Measurements from ENCODE around the gene PFN3. TPM values are rescaled to one million over a fixed set of nuclear protein-coding genes. Genes with fewer than 3 reads are reported as not detected.

PFN3 gene
- polyA plus RNA-seq (2013): not detected in 2 replicates

DNA sequence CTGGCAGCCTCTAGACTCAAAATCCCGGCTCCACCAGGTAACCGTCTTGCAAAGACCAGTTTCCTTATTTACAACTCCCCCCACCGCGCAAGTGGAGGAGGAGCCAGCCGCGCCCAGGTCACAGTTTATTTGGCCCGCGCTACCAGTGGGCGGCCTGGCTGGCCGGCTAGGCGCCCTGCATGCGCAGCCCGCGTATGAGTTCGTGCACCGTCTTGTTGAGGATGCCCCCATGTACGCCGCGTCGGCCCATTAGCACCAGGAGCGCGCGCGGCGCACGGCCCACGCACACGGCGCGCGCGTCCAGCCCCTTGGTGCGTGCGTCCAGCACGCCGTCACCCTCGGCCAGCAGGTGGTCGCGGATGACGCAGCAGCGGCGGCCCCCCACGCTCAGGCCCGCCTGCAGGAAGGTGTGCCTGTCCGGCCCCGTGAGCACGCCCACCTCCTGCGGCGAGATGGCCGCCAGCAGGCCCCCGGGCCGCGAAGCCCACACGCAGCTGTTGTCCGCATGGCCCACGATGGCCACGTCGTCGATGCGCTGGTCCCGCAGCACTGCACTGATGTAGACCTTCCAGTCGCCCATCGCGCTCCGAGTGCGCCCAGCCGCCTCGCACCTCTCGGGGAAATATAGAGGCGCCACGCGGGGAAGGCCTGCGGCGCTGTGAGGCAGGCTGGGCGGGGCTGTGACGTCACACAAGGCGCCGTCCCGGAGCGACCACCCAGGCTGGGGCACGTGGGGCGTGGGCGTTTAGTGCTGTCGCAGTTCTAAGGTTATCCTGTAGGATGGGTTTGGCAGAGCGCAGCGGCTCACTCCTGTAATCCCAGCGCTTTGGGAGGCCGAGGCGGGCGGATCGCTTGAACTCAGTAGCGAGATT, at the start of gene PFN3:
TSS of gene PFN3 (minus strand) at position 665 of the 872 bp plus-strand sequence. CDS start at position 580, 85 bp downstream.
- Histone ChIP-seq H2AFZ (ENCODE audit: insufficient read depth, low read length, poor library complexity) (no peak within 1 kb of the TSS), H3K9me3 (ENCODE audit: insufficient read depth, low read depth, low read length) (peaks cover 1% of the 10 kb centered on the region), H3K4me2 (ENCODE audit: low read length) (no peak within 1 kb of the TSS), H2BK5ac (ENCODE audit: low read depth, low read length, poor library complexity) (no peak within 1 kb of the TSS), H3K4me1 (ENCODE audit: control insufficient read depth in 1 of 2, insufficient read depth in 2 of 2, low read length in 2 of 2) (peaks cover 14 to 23% of the 10 kb centered on the region in 2 experiments), H2BK120ac (ENCODE audit: insufficient read depth, low read length, poor library complexity) (no peak within 1 kb of the TSS), H3K9ac (ENCODE audit: low read length) (no peak within 1 kb of the TSS), H3K79me1 (ENCODE audit: low read length) (peaks cover 2% of the 10 kb centered on the region), H4K12ac (ENCODE audit: low read depth, low read length) (no peak within 1 kb of the TSS), H2AK5ac (ENCODE audit: low read length) (no peak within 1 kb of the TSS), H3K36me3 (ENCODE audit: control insufficient read depth in 1 of 2, insufficient read depth in 2 of 2, low read length in 2 of 2) (no peaks in the 10 kb centered on the region), H2BK12ac (ENCODE audit: low read length) (no peak within 1 kb of the TSS), H3K27me3 (ENCODE audit: insufficient read depth, low read length) (peaks cover 23% of the 10 kb centered on the region), H3K18ac (ENCODE audit: low read length) (no peak within 1 kb of the TSS), H3K4ac (ENCODE audit: low read depth, low read length) (no peak within 1 kb of the TSS), H3K79me2 (ENCODE audit: control insufficient read depth, insufficient read depth, low read length, poor library complexity) (no peaks in the 10 kb centered on the region), H3K14ac (ENCODE audit: low read length) (no peak within 1 kb of the TSS), H4K91ac (ENCODE audit: low read depth, low read length) (no peak within 1 kb of the TSS), H3K4me3 (ENCODE audit: low read depth, low read length) (no peak within 1 kb of the TSS), H3K27ac (ENCODE audit: low read depth, low read length) (no peak within 1 kb of the TSS), H4K8ac (ENCODE audit: low read depth, low read length) (no peak within 1 kb of the TSS), H3K23ac (ENCODE audit: low read length) (no peak within 1 kb of the TSS)
- no CpG with 5 or more reads among the region's 92 CpGs for WGBS (ENCODE audit: extremely low coverage, insufficient coverage, insufficient read length)
- peak in 1 of 2 donors; percentile 25 for DNase-seq

GRCh38 chr5:177449140-177450061, 48.9 kb upstream of the PFN3 start:
- H2BK120ac ChIP-seq (ENCODE audit: insufficient read depth, low read length, poor library complexity): no peak overlapping the region
- H2AK5ac ChIP-seq (ENCODE audit: low read length): no peak overlapping the region
- H3K4me3 ChIP-seq (ENCODE audit: low read depth, low read length): no peak overlapping the region
- H3K79me2 ChIP-seq (ENCODE audit: control insufficient read depth, insufficient read depth, low read length, poor library complexity): no peaks in the 10 kb centered on the region
- no peak overlapping the region for H3K18ac ChIP-seq (ENCODE audit: low read length)
- H3K4me1 ChIP-seq (ENCODE audit: control insufficient read depth in 1 of 2, insufficient read depth in 2 of 2, low read length in 2 of 2): peaks cover 5 to 21% of the 10 kb centered on the region in 2 experiments
- no CpG with 5 or more reads among the region's 18 CpGs for WGBS (ENCODE audit: extremely low coverage, insufficient coverage, insufficient read length)
- H2BK5ac ChIP-seq (ENCODE audit: low read depth, low read length, poor library complexity): no peak overlapping the region
- H4K8ac ChIP-seq (ENCODE audit: low read depth, low read length): no peak overlapping the region
- no peak overlapping the region for H3K4ac ChIP-seq (ENCODE audit: low read depth, low read length)
- H3K27ac ChIP-seq (ENCODE audit: low read depth, low read length): no peak overlapping the region
- no peak overlapping the region for H3K4me2 ChIP-seq (ENCODE audit: low read length)
- no peak overlapping the region for H3K23ac ChIP-seq (ENCODE audit: low read length)
- no peak overlapping the region for H4K91ac ChIP-seq (ENCODE audit: low read depth, low read length)
- H4K12ac ChIP-seq (ENCODE audit: low read depth, low read length): no peak overlapping the region
- H3K79me1 ChIP-seq (ENCODE audit: low read length): peaks cover 2% of the 10 kb centered on the region
- no peak overlapping the region for H3K9ac ChIP-seq (ENCODE audit: low read length)
- no peak overlapping the region for H2BK12ac ChIP-seq (ENCODE audit: low read length)
- no peak overlapping the region for H3K14ac ChIP-seq (ENCODE audit: low read length)
- H3K36me3 ChIP-seq (ENCODE audit: control insufficient read depth in 1 of 2, insufficient read depth in 2 of 2, low read length in 2 of 2): no peaks in the 10 kb centered on the region
- peaks cover 6% of the 10 kb centered on the region for H3K9me3 ChIP-seq (ENCODE audit: insufficient read depth, low read depth, low read length)
- DNase-seq: no peak
- peaks cover 6% of the 10 kb centered on the region for H3K27me3 ChIP-seq (ENCODE audit: insufficient read depth, low read length)
- H2AFZ ChIP-seq (ENCODE audit: insufficient read depth, low read length, poor library complexity): no peak overlapping the region

DNA sequence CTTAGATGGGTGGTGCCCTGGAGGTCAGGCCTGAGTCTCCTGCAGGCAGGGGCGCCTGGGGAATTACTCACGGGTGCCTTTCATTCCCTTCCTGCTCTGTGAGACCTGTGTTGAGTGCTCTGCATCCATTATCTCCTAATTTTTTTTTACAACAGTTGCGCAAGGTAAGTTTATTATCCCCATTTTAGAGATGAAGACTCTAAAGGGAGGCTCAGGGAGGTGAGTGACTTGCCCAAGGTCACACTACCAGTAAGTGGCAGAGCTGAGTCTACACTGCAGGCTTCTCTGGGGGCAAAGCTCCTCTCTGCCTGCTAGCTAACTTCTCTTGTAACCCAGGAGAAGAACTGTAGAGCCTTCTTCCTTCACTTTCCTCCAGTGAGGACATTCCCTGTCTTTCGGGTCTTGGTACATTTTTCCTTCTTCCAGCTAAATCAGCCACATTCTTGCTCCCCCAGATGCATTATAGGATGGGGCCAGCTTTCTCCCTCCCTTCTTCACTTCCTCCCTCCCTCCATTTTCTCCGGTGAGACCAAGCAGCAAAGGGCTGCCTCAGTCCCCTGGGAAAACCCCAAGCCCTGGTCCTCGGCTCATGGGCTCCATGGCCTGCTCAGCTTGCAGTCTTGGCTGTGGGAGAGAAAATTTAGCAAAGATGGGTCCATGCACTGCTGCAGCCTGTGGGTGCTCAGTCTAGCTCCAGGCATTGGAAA, 47.9 kb upstream of the PFN3 start:
- H3K4ac ChIP-seq (ENCODE audit: low read depth, low read length): no peak overlapping the region
- no peak overlapping the region for H4K91ac ChIP-seq (ENCODE audit: low read depth, low read length)
- H3K4me1 ChIP-seq (ENCODE audit: control insufficient read depth in 1 of 2, insufficient read depth in 2 of 2, low read length in 2 of 2): peaks cover 5 to 15% of the 10 kb centered on the region in 2 experiments
- peaks cover 6% of the 10 kb centered on the region for H3K27me3 ChIP-seq (ENCODE audit: insufficient read depth, low read length)
- no peak overlapping the region for H3K18ac ChIP-seq (ENCODE audit: low read length)
- peaks cover 2% of the 10 kb centered on the region for H3K79me1 ChIP-seq (ENCODE audit: low read length)
- H2AK5ac ChIP-seq (ENCODE audit: low read length): no peak overlapping the region
- no peak overlapping the region for H3K23ac ChIP-seq (ENCODE audit: low read length)
- H4K12ac ChIP-seq (ENCODE audit: low read depth, low read length): no peak overlapping the region
- no peak overlapping the region for H4K8ac ChIP-seq (ENCODE audit: low read depth, low read length)
- H3K9me3 ChIP-seq (ENCODE audit: insufficient read depth, low read depth, low read length): peaks cover 6% of the 10 kb centered on the region
- H3K4me2 ChIP-seq (ENCODE audit: low read length): no peak overlapping the region
- H3K27ac ChIP-seq (ENCODE audit: low read depth, low read length): no peak overlapping the region
- no peak overlapping the region for H2BK120ac ChIP-seq (ENCODE audit: insufficient read depth, low read length, poor library complexity)
- no peaks in the 10 kb centered on the region for H3K36me3 ChIP-seq (ENCODE audit: control insufficient read depth in 1 of 2, insufficient read depth in 2 of 2, low read length in 2 of 2)
- H2BK12ac ChIP-seq (ENCODE audit: low read length): no peak overlapping the region
- DNase-seq: no peak
- H3K4me3 ChIP-seq (ENCODE audit: low read depth, low read length): no peak overlapping the region
- no peaks in the 10 kb centered on the region for H3K79me2 ChIP-seq (ENCODE audit: control insufficient read depth, insufficient read depth, low read length, poor library complexity)
- H2BK5ac ChIP-seq (ENCODE audit: low read depth, low read length, poor library complexity): no peak overlapping the region
- WGBS (ENCODE audit: extremely low coverage, insufficient coverage, insufficient read length): no CpG with 5 or more reads among the region's 6 CpGs
- H2AFZ ChIP-seq (ENCODE audit: insufficient read depth, low read length, poor library complexity): no peak overlapping the region
- no peak overlapping the region for H3K9ac ChIP-seq (ENCODE audit: low read length)
- H3K14ac ChIP-seq (ENCODE audit: low read length): no peak overlapping the region

- Histone ChIP-seq H3K79me1 (ENCODE audit: low read length) (peaks cover 2% of the 10 kb centered on the region), H3K4me3 (ENCODE audit: low read depth, low read length) (no peak overlapping the region), H3K9ac (ENCODE audit: low read length) (no peak overlapping the region), H3K23ac (ENCODE audit: low read length) (no peak overlapping the region), H3K27ac (ENCODE audit: low read depth, low read length) (no peak overlapping the region), H3K4ac (ENCODE audit: low read depth, low read length) (no peak overlapping the region), H3K79me2 (ENCODE audit: control insufficient read depth, insufficient read depth, low read length, poor library complexity) (no peaks in the 10 kb centered on the region), H3K9me3 (ENCODE audit: insufficient read depth, low read depth, low read length) (peaks cover 6% of the 10 kb centered on the region), H3K4me1 (ENCODE audit: control insufficient read depth in 1 of 2, insufficient read depth in 2 of 2, low read length in 2 of 2) (peaks cover 5 to 15% of the 10 kb centered on the region in 2 experiments), H2BK5ac (ENCODE audit: low read depth, low read length, poor library complexity) (no peak overlapping the region), H2BK120ac (ENCODE audit: insufficient read depth, low read length, poor library complexity) (no peak overlapping the region), H3K14ac (ENCODE audit: low read length) (no peak overlapping the region), H3K4me2 (ENCODE audit: low read length) (peak overlapping the region; percentile 25), H2AK5ac (ENCODE audit: low read length) (no peak overlapping the region), H4K91ac (ENCODE audit: low read depth, low read length) (no peak overlapping the region), H3K18ac (ENCODE audit: low read length) (no peak overlapping the region), H2BK12ac (ENCODE audit: low read length) (no peak overlapping the region), H4K8ac (ENCODE audit: low read depth, low read length) (no peak overlapping the region), H3K27me3 (ENCODE audit: insufficient read depth, low read length) (peaks cover 6% of the 10 kb centered on the region), H4K12ac (ENCODE audit: low read depth, low read length) (no peak overlapping the region), H3K36me3 (ENCODE audit: control insufficient read depth in 1 of 2, insufficient read depth in 2 of 2, low read length in 2 of 2) (no peaks in the 10 kb centered on the region), H2AFZ (ENCODE audit: insufficient read depth, low read length, poor library complexity) (no peak overlapping the region)
- no CpG with 5 or more reads among the region's 23 CpGs for WGBS (ENCODE audit: extremely low coverage, insufficient coverage, insufficient read length)
- no peak for DNase-seq
These were observed 47.3 kb upstream of the PFN3 start for GRCh38 chr5:177447611-177448243.
